OCI-LY7 (cell line): ENCODE measurements around the gene GOLT1A. TPM values are rescaled to one million over a fixed set of nuclear protein-coding genes. Genes with fewer than 3 reads are reported as not detected.

ENCODE experiments used
- BruUV-seq: library from RNA; stranded (reverse); fragments of 400-500 nt; replicated peaks from 2 replicates; lab custom pipeline; 2021; lab: Mats Ljungman, UMichigan
- CTCF ChIA-PET: fragments of 300-600 bp; sonication (Branson Sonifier 250); formaldehyde crosslinking; loops from one replicate; lab custom pipeline; 2022; ENCODE audit warnings: antibody characterized with exemption; ENCODE audit not compliant: unreplicated experiment; lab: Charles Lee
- POLR2A ChIA-PET: fragments of 300-600 bp; sonication (Branson Sonifier 250); formaldehyde crosslinking; loops from one replicate; lab custom pipeline; 2022; ENCODE audit warnings: antibody characterized with exemption; lab: Charles Lee
- DNase-seq: peaks from one replicate; pipeline ENCODE4 v3.0.0-alpha.2; 2015; ENCODE audit warnings: low spot score
- H2AFZ ChIP-seq: fragments of 200-600 bp; sonication (generic), shearing (Covaris generic); 2 replicates; pipeline ENCODE4 v1.6.1; 2014; ENCODE audit warnings: mild to moderate bottlenecking, antibody characterized with exemption, low read length, moderate library complexity
- H3K27ac ChIP-seq: fragments of 200-600 bp; sonication (generic); 2 replicates; pipeline ENCODE4 v1.5.1; 2014; ENCODE audit warnings: mixed run types, low read depth, mild to moderate bottlenecking, moderate library complexity, low read length, inconsistent platforms; ENCODE audit not compliant: poor library complexity, severe bottlenecking
- H3K36me3 ChIP-seq: fragments of 200-600 bp; sonication (generic); 2 replicates; pipeline ENCODE4 v1.6.1; 2014; ENCODE audit warnings: mild to moderate bottlenecking, antibody characterized with exemption, low read length, moderate library complexity, mixed read lengths; ENCODE audit not compliant: insufficient read depth
- H3K4me1 ChIP-seq: fragments of 200-600 bp; sonication (generic); 2 replicates; pipeline ENCODE4 v1.5.1; 2014; ENCODE audit warnings: mild to moderate bottlenecking, low read length; ENCODE audit not compliant: insufficient read depth, poor library complexity, severe bottlenecking
- H3K4me2 ChIP-seq: fragments of 200-600 bp; sonication (generic); 2 replicates; pipeline ENCODE4 v1.6.1; 2014; ENCODE audit warnings: mild to moderate bottlenecking, low read length
- H3K4me3 ChIP-seq: fragments of 200-600 bp; sonication (generic); 2 replicates; pipeline ENCODE4 v1.5.1; 2014; ENCODE audit warnings: mild to moderate bottlenecking, low read depth, low read length; ENCODE audit not compliant: poor library complexity, severe bottlenecking
- H3K79me2 ChIP-seq: fragments of 200-600 bp; sonication (generic); 2 replicates; pipeline ENCODE4 v1.6.1; 2016; ENCODE audit warnings: low read depth, mild to moderate bottlenecking, low read length, moderate library complexity, mixed read lengths; ENCODE audit not compliant: insufficient read depth
- H3K9me2 ChIP-seq: fragments of 200-600 bp; sonication (generic); 2 replicates; pipeline ENCODE4 v1.6.1; 2016; ENCODE audit warnings: mild to moderate bottlenecking, low read length, mixed read lengths; ENCODE audit not compliant: insufficient read depth
- H3K9me3 ChIP-seq: fragments of 200-600 bp; sonication (generic); 2 replicates; pipeline ENCODE4 v1.6.1; 2014; ENCODE audit warnings: mild to moderate bottlenecking, mixed run types, low read length, mixed read lengths
- H4K20me1 ChIP-seq: fragments of 200-600 bp; sonication (generic); 2 replicates; pipeline ENCODE4 v1.6.1; 2014; ENCODE audit warnings: mild to moderate bottlenecking, antibody characterized with exemption, low read length, moderate library complexity, mixed read lengths; ENCODE audit not compliant: insufficient read depth
- EZH2phosphoT487 ChIP-seq: fragments of 200-600 bp; sonication (generic); IDR thresholded peaks from 2 replicates; pipeline ENCODE4 v1.6.1; 2018; ENCODE audit warnings: low read depth, borderline replicate concordance, mild to moderate bottlenecking, mixed run types, antibody characterized with exemption, low read length, moderate library complexity, mixed read lengths
- intact Hi-C: fragments of 100-400 bp; cut with micrococcal nuclease; formaldehyde crosslinking; loops from one replicate; pipeline ENCODE4 v1.10.0; 2022; ENCODE audit not compliant: unreplicated experiment
- total RNA-seq, 2 experiments: library from RNA; depleted of rRNA in 1 of 2; stranded (reverse); fragments of >200 nt in 1 of 2; shearing (Covaris generic) in 1 of 2; gene quantifications; 2 replicates each; pipeline ENCODE4 v1.2.3, GENCODE V29; 2014 to 2022
- TF ChIP-seq, protein P1 (sequence below): fragments of 200-600 bp; sonication (generic); conservative IDR thresholded peaks from 2 replicates; pipeline ENCODE4 v1.5.1; 2014; ENCODE audit warnings: mild to moderate bottlenecking, antibody characterized with exemption, low read length, moderate library complexity, mixed read lengths

GOLT1A gene
- total RNA-seq, 2 experiments from 2014 or later: not detected

DNA sequence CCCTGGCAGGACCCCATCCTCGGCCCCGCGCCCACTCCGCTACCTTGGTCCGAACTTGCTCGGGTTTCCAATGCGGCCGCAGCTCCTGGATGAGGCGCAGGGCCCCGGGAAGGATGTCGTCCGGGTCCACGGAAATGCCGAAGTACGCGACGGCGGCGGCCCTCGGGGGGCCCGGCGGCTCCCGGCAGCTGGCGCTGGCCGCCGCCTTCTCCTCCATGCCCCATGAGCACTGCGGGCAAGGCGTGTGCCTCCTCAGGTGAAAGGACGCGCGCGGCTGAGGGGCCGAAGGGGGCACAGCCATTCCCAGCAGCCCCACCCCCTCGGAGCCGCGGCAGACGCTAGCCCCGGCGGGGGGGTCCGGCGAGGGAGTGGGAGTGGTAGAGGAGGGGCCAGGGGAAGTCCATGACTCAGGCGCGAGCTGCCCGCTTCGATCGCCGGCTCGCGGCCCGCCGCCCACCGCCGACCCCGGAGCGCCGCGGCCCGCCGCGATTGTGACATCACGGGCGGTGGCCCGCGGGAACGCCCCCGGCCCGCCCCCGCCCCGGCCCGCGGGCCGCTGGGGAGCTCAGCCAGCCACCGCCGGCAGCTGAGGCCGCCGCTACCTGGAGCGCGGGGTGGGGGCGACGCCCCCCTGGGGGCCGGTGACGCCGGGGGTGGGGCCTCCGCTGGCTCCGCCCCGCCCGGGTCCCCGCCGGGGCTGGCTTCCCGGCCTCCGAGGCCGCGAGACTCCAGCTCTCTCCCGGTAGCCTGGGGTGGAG, 62.1 kb downstream of the GOLT1A start, which contains the start of gene ETNK2:
ETNK2 (minus strand) TSS at position 493 of the 758 bp plus-strand sequence; CDS start at position 301, 192 bp downstream.
- no peak for DNase-seq
- peak within 1 kb of the TSS; percentile 39; the same call in 1 of the 2 replicates for H3K4me2 ChIP-seq
- H3K79me2 ChIP-seq: no peaks in the 10 kb centered on the region
- no peak within 1 kb of the TSS for H3K4me3 ChIP-seq
- ChIA-PET POLR2A (no interaction called here), CTCF (no interaction called here)
- no peaks in the 10 kb centered on the region for H3K9me2 ChIP-seq
- no peak for TF ChIP-seq EZH2phosphoT487
- no peaks in the 10 kb centered on the region for H3K36me3 ChIP-seq
- no peaks in the 10 kb centered on the region for H3K4me1 ChIP-seq
- H3K27ac ChIP-seq: no peak within 1 kb of the TSS
- intact Hi-C loops: no loop called here
- no TSS peak for BruUV-seq
- no peaks in the 10 kb centered on the region for H3K9me3 ChIP-seq
- no peaks in the 10 kb centered on the region for H4K20me1 ChIP-seq
- H2AFZ ChIP-seq: no peak within 1 kb of the TSS

DNA sequence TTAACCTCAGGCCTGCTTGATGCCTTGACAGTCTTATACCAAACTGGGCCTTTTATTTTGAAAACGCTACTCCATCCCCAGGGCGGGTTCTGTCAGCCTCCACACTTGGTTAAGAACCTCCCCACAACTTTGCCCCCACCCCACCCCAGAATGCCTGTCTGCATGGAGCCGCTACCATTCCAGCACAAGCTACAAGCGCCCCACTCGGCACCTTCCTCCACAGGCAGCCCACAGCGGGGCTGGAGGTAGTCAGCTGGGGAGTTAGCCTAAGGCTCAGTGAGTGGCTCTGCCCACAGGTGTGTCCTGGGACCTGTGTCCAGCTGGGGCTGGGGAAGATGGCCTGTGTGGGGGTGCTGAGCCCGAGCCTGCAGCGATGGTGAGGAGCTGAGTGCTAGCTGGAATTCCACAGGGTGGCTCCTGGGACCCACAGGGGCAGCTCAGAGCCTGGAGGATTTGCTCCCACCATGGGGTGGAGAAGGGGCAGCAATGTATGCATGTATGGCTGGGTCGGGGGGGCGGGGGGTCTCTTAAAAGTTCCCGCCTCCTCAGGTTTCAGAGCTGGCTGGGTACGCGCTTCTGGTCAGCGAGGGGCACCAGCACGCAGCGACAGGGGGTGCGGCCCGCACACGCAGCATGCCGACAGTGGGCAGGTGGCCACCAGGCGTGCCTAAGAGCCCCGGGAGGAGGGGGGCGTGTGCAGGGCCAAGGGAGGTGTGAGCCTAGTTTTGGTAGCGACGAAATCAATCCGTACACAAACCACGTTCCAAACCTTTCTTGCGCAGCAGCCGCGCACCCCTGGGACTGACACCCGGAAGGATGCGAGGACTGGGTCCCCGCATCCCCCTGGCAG, 62.9 kb downstream of the GOLT1A start:
- Histone ChIP-seq H3K4me1 (no peaks in the 10 kb centered on the region), H3K36me3 (no peaks in the 10 kb centered on the region), H2AFZ (no peak overlapping the region), H3K4me3 (no peak overlapping the region), H3K79me2 (no peaks in the 10 kb centered on the region), H4K20me1 (no peaks in the 10 kb centered on the region), H3K4me2 (no peak overlapping the region), H3K9me3 (no peaks in the 10 kb centered on the region), H3K27ac (no peak overlapping the region), H3K9me2 (no peaks in the 10 kb centered on the region)
- intact Hi-C loops: no loop called here
- TF ChIP-seq, protein P1, sequence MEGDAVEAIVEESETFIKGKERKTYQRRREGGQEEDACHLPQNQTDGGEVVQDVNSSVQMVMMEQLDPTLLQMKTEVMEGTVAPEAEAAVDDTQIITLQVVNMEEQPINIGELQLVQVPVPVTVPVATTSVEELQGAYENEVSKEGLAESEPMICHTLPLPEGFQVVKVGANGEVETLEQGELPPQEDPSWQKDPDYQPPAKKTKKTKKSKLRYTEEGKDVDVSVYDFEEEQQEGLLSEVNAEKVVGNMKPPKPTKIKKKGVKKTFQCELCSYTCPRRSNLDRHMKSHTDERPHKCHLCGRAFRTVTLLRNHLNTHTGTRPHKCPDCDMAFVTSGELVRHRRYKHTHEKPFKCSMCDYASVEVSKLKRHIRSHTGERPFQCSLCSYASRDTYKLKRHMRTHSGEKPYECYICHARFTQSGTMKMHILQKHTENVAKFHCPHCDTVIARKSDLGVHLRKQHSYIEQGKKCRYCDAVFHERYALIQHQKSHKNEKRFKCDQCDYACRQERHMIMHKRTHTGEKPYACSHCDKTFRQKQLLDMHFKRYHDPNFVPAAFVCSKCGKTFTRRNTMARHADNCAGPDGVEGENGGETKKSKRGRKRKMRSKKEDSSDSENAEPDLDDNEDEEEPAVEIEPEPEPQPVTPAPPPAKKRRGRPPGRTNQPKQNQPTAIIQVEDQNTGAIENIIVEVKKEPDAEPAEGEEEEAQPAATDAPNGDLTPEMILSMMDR: no peak
- TF ChIP-seq EZH2phosphoT487: no peak
- BruUV-seq: no TSS peak
- DNase-seq: no peak
- CTCF ChIA-PET: interaction anchor here (0.6 kb wide), 1 partner anchor 43 kb away, joined by 7 read pairs; no protein-coding TSS in a partner anchor
- POLR2A ChIA-PET: no interaction called here
